Measurements from ENCODE around the gene SLC26A1. TPM values are rescaled to one million over a fixed set of nuclear protein-coding genes. Genes with fewer than 3 reads are reported as not detected.

The SLC26A1 gene
- total RNA-seq, 4 donors from 2014 or later = 0.15 to 0.33 (median 0.24) TPM

DNA sequence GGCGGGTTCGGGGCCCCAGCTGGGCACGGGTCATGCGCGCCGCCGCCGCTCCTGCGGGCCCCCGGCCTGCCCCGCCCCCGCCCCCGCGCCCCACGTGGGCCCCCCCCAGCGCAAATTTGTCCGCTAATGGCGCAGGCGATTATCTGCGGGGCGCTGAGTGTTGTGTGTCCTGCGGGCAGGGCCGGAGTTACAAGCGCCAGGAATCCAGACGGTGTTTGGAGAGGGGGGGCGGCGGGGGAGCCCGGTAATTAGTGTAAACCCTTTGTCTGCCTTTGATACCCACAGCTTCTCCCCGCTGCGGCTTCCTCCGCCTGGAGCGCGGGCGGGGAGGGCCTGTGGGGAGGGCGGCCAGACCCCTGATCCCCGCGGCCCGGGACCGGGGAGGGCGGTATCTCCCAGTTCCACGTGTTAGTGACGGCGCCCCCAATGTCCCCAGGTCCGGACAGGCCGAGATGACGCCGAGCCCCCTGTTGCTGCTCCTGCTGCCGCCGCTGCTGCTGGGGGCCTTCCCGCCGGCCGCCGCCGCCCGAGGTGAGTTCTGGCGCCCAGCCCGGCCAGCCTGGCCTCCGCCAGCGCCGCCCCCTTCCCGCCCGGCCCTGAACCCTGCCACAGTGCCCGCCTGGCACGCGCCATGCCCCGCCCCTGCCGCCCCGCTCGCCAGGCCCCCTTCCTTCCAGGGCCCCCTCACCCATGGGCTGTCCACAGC, 19.0 kb upstream of the SLC26A1 start:
- TF ChIP-seq CTCF (IDR thresholded peaks at IDR 0.05) = no peak
- peak in 1 of 2 donors; percentile 43 for TF ChIP-seq POLR2A (IDR thresholded peaks at IDR 0.05)
- Histone ChIP-seq H3K4me1 (peaks cover 32 to 34% of the 10 kb centered on the region in 2 donors), H3K27ac (peak overlapping the region in 2 of 3 donors; percentile 19 to 55), H3K4me3 (replicated peaks in 1 of 3) (peak overlapping the region in 2 of 3 donors; percentile 60 to 67), H3K9me3 (no peaks in the 10 kb centered on the region), H3K36me3 (no peaks in the 10 kb centered on the region), H3K27me3 (no peaks in the 10 kb centered on the region)
- no CpG with 5 or more reads among the region's 69 CpGs for WGBS, 2 donors
- peak; percentile 73 to 80 for DNase-seq
- intact Hi-C loops (cut with DNase I) = loop anchor here (10.0 kb wide), 1 partner anchor 333 kb away; the partner anchor contains the start of gene UVSSA

DNA sequence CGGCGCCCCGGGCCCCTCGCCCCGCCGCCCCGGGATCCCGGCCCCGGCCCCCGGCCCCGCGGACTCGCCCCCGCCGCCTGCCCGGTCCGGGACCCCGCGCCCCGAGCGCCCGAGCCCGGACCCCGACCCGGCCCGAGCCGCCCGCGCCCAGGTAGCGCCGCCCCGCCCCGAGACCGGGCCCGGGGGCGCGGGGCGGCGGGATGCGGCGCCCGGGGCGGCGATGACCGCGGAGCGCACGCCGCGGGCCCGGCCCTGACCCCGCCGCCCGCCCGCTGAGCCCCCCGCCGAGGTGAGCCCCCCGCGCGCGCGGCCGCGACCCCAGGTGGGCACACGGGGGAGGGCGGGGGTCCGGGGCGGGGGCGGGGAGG, 18.4 kb upstream of the SLC26A1 start:
- Histone ChIP-seq H3K4me1 (peaks cover 32 to 34% of the 10 kb centered on the region in 2 donors), H3K9me3 (no peaks in the 10 kb centered on the region), H3K27me3 (no peaks in the 10 kb centered on the region), H3K36me3 (no peaks in the 10 kb centered on the region), H3K4me3 (replicated peaks in 1 of 3) (peak overlapping the region in 1 of 3 donors; percentile 67), H3K27ac (no peak overlapping the region)
- no peak for DNase-seq
- no CpG with 5 or more reads among the region's 69 CpGs for WGBS, 2 donors
- intact Hi-C loops (cut with DNase I) = loop anchor here (10.0 kb wide), 1 partner anchor 333 kb away; the partner anchor contains the start of gene UVSSA
- no peak for TF ChIP-seq CTCF (IDR thresholded peaks at IDR 0.05)
- no peak for TF ChIP-seq POLR2A (IDR thresholded peaks at IDR 0.05)

GRCh38 chr4:1011022-1011665, 17.9 kb upstream of the SLC26A1 start, which contains the start of gene FGFRL1:
Gene FGFRL1, plus strand, starts transcription at chr4:1011626. Its CDS starts 860 bp downstream, at chr4:1012486.
- H3K4me3 ChIP-seq (replicated peaks in 1 of 3) = peak within 1 kb of the TSS in 2 of 3 donors; percentile 60 to 67
- H3K27ac ChIP-seq = peak within 1 kb of the TSS; percentile 50 to 93 (median 74)
- H3K4me1 ChIP-seq = peaks cover 32 to 34% of the 10 kb centered on the region in 2 donors
- DNase-seq = peak; percentile 94 to 96
- H3K27me3 ChIP-seq = no peaks in the 10 kb centered on the region
- H3K36me3 ChIP-seq = no peaks in the 10 kb centered on the region
- intact Hi-C loops (cut with DNase I) = loop anchor here (10.0 kb wide), 1 partner anchor 334 kb away; the partner anchor contains the start of gene UVSSA
- peak in 1 of 2 donors; percentile 61 for TF ChIP-seq POLR2A (IDR thresholded peaks at IDR 0.05)
- no peak for TF ChIP-seq CTCF (IDR thresholded peaks at IDR 0.05)
- WGBS, 2 donors = 1% methylated on average over 15 of the region's 89 CpGs; no CpG with 5 or more reads in 1 of the 2 donors
- H3K9me3 ChIP-seq = no peaks in the 10 kb centered on the region

- Histone ChIP-seq H3K4me1 (peaks cover 32 to 34% of the 10 kb centered on the region in 2 donors), H3K27me3 (no peaks in the 10 kb centered on the region), H3K9me3 (no peaks in the 10 kb centered on the region), H3K4me3 (replicated peaks in 1 of 3) (peak overlapping the region in 1 of 3 donors; percentile 45), H3K36me3 (no peaks in the 10 kb centered on the region), H3K27ac (peak overlapping the region; percentile 50 to 93 (median 74))
- intact Hi-C loops (cut with DNase I) = loop anchor here (10.0 kb wide), 1 partner anchor 334 kb away; the partner anchor contains the start of gene UVSSA
- WGBS, 2 donors = 9 to 39% methylated on average over 10 to 22 of the region's 36 CpGs
- TF ChIP-seq POLR2A (IDR thresholded peaks at IDR 0.05) (no peak), CTCF (IDR thresholded peaks at IDR 0.05) (no peak)
- peak; percentile 55 to 58 for DNase-seq
These were observed 17.3 kb upstream of the SLC26A1 start for GRCh38 chr4:1010395-1011021.
